ENCODE data around the gene MAB21L3.
A peak's percentile ranks its signal among the peaks of the same experiment; 100 is the strongest.
"Not testable (repeated sequence)": the region's sequence is repeated elsewhere in the genome, so short reads cannot be mapped to it uniquely, and the experiment has no call there.

The MAB21L3 gene

DNA sequence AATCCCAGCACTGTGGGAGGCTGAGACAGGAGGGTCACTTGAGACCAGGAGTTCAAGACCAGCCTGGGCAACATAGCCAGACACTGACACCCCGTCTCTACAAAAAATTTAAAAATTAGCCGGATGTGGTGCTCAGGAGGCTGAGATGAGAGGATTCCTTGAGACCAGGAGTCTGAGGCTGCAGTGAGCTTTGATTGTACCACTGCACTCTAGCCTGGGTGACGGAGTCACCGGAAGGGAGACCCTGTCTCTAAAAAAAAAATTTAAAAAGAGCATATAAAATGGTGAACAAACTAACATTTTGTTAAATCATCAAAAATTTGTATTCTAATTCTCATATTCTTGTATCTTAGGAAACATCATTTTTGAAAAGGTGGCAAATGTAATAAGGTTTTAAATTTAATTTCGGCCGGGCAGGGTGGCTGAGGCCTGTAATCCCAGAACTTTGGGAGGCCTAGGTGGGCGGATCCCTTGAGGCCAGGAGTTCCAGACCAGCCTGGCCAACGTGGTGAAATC, 27.1 kb downstream of the MAB21L3 start:
- no peak for DNase-seq

DNA sequence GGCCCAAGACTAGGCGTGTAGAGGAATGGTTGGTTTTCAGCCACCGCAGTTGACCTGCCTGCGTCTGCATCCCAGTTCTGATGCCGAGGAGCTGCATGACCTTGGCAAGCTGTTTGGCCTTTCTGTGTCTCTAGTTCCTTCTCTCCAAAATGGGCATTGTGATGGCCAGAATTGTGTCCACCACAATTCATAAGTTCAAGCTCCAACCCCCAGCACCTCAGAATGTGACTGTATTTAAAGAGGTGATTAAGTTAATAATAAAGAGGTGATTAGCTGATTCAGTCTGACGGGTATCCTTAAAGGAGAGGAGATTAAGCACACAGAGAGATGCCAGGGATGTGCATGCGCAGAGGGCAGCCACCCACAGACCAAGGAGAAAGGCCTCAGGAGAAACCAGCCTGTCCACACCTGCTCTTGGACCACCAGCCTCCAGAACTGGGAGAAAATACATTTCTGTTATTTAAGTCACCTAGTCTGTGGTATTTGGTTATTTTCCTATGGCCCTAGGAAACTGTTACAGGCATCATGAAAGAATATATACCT, 28.5 kb downstream of the MAB21L3 start:
- no peak for DNase-seq

DNA sequence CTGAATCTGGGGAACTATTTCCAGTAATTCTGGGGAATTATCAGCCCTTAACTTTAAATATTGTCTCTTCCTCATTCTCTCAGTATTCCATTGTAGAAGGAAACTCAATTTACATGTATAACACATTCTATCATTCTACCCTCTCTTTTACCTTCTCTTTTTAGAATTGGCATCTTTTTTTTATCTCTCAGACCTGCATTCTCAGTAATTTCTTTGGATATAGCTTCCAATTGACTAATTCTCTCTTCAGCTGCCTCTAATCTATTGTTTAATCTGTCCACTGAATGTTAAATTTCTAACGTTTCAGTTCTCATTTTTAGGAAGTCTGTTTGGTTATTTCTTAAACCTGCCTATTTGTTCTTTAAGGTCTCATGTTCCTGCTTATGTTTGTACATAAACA, 33.0 kb downstream of the MAB21L3 start:
- DNase-seq: no peak

DNA sequence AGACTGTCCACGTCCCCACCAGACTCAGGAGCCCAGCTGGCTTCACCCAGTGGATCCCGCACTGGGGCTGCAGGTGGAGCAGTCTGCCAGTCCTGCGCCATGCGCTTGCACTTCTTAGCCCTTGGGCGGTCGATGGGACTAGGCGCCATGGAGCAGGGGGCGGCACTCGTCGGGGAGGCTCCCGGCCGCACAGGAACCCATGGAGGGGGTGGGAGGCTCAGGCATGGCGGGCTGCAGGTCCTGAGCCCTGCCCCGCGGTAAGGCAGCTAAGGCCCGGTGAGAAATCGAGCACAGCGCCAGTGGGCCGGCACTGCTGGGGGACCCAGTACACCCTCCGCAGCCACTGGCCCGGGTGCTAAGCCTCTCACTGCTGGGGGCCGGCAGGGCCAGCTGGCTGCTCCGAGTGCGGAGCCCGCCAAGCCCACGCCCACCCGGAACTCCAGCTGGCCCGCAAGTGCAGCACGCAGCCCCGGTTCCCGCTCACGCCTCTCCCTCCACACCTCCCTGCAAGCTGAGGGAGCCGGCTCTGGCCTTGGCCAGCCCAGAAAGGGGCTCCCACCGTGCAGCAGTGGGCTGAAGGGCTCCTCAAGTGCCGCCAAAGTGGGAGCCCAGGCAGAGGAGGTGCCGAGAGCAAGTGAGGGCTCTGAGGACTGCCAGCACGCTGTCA, 35.4 kb downstream of the MAB21L3 start:
- DNase-seq: not testable (repeated sequence)

DNA sequence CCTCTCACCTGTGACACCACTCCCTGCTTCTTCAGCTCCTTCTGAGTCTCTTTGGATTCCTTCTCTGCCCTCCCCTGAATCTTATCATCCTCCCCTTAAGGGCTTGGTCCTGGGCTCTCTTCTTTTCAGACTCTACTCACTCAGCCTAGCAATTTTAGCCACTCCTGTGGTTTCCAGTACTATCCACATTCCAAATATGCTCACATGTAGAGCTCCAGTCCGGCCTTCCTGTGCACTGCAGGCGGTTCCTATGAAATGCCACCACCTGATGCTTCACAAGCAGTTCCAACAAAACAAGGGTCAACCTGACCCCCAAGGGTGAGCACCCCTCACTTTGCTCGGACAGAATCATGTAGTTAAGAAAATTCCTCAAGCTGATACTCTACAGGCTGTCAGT, 35.9 kb downstream of the MAB21L3 start:
- no peak for DNase-seq

DNA sequence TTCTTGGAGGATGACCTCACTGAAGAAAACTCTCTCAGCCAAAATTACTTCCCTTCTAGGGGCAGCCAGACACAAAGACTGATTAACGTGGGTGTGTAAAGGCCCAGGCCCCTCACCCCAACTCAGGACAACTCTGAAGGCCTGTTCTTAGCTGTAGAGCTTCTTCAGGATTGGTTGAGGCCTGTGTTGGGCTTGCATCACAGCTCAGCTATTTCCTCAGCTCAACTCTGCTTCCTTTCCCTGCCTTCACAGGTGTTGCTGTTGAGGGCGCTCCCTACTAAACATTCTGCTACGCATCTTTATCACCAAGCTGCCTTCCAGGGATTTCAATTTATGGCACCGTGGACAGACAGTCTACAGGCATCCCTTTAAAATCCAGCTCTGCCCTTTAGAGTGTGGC, 36.8 kb downstream of the MAB21L3 start:
- no peak for DNase-seq

DNA sequence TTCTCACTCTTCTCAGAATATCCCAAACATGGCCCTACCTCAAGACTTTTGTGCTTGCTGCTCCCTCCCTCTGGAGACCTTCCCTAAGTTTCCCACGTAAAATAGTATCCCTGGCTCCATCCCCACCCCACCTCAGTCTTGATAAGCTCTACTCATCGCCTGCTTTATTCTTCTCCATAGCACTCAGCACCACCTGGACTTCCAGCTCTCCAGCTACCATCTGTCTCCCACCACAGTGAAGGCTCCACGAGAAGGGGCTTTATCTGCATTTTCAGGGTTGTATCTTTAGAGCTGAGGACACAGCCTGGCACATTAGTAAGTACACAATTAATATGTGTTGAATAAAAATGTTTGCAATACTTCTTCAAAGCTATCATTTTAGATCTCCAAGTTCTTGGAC, 37.8 kb downstream of the MAB21L3 start:
- no peak for DNase-seq

DNA sequence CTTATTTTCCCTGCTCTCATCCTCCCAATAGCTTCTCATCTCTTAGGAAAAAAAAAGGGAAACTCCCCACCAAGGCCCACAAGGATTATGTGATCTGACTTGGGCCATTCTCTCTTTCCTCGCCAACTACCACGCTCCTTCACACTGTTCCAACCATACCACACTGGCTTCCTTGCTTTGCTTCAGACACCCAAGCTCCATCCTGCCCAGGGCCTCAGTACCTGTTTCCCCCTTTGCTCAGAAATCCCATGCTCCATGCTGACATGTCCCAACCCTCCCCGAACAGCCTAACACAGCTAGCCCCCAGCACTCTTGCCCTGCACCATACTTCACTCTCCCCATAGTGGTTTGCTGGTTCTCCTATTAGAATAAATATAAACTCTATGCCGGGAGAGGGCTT, 39.2 kb downstream of the MAB21L3 start:
- DNase-seq: no peak

DNA sequence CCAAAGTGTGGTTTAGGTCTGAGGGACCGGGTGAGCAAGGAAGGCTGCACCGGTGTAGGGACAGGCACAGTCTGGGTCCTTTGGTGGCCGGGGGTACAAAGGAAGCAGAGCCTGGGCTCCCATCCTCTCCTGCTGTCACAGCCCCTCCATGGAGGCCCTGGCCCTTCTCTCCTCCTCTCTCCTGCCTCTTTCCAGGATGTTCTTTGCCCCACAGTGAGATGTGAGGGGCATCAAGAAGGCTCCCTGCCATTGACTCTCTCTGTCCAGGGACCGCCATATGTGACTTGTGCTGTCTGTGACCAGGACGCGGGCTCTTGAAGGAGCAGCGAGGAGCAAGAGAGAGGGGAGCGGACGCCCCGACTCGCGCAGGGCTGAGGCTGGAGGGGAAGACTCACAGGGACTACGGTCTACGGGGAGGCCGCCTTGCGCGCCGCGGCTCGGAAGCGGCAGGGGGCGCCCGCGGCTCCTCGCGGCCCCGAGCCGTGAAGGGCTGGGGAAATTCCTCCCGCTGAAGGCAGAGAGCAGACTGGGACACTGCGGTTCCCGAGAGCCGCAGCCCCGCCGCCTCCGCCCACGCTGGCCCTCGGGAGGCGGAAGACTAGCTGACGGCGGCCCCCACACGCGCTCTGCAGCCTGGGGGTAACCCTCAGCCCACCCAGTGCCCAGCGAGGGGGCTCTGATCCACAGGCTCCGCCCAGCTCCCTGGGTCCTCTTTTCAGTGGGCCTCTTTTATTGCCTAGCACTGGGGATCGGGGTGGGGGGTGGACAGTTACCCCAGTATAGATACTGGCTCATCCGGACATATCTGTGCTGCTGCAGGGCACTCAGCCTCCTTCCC, 40.8 kb downstream of the MAB21L3 start:
- peak; percentile 57 to 73 (median 67) for DNase-seq

DNA sequence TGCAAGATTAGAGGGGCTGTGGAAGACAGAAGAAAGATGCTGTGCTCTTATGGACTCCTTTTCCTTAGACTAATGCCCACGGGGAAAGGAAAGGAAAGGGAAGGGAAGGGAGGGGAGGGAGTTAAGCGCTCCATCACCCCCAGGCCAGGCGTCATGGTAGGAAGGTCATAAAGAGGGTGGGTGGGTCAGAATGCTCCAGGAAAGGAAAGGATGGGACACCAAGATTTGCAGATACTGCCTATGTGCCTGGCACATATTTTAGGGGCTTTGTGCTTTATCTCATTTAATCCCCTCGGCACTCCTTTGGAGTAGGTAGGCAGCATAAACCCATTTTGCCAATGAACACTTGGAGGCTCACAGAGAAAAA, 41.4 kb downstream of the MAB21L3 start:
- DNase-seq: no peak

DNA sequence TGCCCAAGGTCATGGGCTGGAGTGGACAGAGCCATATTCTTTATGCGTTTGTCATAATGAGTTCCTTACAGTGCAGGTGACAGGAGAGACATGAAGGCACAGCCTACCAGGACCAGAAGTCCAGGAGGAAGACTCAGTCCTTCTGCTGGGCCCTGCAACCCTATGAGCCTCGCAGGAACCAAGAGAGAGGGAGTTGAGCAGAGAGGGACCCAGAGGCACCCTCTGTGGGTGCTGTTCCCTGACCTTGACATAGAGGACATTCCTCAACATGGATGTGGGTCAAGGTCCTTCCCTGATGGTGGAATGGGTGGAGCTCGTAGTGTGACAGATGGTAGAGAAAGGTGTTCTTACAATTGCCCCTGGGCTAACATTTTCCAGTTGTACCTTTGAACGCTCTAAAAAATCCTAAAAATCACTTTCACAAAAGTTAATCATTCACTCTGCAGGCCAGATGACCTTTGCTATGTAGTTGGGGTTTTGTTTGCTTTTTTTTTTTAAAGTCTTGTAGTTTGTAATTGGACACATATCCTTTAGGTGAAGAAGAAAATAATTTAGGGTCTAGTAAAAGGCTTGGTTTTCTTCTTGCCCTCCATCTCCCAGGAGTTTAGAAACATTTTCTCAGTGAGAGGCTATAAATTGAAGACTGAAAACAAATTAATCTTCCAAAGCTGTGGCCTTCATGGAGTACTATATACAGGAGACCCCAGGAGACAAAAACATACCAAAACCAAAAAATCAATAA, 41.9 kb downstream of the MAB21L3 start:
- DNase-seq: no peak

DNA sequence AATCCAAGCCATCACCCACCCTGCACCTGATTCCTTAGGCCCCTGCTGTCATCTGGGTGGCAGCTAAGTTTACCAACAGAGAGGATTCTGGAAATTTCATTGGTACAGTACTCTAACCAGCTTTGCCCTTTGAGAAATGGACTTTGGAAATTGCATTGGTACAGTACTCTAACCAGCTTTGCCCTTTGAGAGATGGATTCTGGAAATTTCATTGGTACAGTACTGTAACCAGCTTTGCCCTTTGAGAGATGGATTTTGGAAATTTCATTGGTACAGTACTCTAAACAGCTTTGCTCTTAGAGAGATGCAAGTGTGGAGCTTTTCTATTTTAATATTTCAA, 42.5 kb downstream of the MAB21L3 start:
- DNase-seq: no peak

DNA sequence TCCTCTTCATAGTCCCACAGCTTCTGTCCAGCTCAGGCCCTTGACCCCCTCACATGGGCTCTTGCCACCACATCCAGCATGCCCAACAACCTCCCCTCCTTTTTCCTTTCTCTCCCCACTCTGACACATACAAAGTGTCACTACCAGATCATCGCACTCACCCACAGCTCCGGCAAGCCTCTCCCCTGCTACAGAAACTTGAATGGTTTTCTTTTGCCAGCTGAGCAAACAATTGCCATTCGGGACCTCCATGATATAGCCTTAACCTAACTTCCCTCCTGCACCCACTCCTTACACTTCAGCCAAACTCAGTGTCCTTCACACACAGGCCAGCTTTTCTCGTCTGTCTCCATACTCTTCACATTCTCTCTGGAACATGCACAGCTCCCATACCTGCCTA, 43.3 kb downstream of the MAB21L3 start:
- no peak for DNase-seq

DNA sequence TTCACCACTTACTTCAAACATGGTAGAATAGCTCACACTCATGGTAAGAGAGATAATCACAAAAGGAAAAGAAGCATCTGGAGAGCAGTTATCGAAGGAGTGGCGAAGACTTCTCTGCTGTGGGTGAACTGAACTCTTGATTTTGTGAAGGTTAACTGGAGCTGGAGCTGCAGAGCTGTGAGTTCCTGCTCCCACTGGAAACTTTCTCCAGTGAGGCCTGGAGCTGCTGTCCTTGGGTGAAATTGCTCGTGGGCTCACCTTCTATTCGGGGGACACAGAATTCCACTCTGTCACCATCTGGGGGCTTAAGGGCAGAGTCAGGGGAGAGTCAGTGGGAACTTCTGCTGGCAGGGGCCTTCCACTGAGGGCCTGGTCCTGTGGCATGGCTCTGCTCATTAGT, 45.9 kb downstream of the MAB21L3 start:
- DNase-seq: no peak

DNA sequence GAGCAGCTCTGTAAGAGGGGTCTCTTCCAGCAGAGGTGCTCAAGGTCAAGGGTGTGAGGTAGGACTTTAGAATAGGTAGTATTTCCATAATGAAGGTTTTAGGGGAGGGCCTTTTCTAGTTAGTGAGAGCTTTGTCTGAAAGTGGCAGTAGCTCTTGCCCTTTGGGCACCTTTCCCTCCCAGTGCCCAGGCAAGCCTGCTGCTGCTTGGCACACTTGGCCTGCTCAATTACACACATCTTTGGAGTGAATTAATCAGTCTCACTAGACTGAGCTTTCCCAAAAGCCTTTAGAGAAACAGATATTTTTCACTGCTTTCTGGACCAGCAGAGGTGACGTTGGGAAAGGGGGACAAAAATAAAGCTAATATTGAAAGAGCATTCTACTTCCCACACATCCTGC, 48.0 kb downstream of the MAB21L3 start:
- no peak for DNase-seq

DNA sequence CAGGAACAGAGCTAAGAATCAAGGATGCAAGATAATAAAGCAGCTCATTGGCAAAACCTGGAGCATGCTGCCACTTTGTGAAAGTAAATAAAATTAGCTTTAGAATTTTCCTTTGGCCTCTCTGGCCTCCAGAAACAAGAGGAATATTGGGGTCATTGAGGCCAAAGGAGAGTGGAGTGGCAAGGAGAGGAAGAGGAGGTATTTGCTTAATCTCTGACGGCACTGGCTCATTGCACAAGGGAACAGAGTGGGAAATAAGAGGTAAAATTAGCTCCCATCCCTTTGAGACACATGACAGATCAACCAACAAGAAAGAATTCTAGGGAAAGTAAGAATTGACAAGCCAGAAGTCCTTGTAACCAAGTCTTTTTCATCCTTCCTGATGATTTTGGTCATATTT, 48.4 kb downstream of the MAB21L3 start:
- DNase-seq: no peak

DNA sequence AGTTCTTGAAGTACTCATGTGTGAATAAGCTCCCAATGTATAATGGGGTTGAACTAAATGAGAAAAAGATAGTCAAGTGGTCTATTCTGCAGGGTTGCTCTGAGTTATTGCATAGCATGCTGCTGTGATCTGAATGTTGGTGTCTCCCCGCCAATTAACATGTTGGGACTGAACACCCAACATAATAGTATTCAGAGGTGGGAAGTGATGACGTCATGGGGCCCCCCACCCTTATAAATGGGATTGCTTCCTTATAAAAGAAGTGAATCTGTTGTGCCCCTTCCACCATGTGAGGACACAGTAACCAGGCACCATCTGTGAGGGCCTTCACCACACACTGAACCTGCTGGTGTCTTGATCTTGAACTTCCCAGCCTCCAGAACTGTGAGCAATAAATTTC, 50.2 kb downstream of the MAB21L3 start:
- DNase-seq: no peak

DNA sequence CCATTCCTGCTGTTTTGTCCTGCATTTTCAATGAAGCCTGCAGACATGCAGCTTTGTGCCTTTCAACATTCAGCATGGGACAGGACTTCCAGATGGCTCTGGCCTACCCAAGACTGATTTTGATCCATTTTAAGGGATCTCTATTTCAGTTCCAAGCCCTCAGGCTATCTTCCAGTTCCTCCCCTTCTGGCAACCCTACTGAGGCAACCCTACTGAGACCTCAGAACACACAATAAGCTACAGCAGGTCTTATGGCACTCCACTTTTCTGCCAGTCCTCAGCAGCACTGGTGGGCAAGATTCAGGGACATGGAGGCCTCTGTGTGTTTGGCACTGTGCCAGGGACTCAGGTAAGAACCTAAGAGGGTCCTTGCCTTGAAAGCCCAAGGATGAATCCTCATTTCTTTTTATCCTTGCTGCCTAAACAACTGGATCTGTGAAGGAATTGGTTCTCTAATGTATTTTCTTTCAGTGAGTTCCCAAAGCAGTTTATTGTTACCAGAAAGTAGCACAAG, 50.7 kb downstream of the MAB21L3 start:
- DNase-seq: no peak

DNA sequence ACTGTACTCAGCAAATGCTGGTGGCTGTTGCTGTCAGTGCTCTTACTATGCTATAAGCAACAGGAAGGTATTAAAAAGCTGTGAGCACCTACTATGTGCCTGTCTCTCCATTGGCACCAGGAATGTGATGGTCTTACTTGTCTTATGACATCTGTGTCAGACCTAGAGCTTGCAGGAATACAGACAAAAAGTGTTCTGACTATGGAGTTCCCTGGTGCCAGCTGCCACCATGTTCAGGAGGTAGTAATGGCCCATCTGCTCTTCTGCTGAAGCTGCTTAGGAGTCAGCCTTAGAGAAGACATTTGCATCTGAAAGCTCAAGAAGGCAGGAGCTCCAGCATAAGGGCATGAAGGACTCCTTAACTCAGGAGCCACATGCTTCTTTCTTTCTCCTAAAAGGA, 52.3 kb downstream of the MAB21L3 start:
- DNase-seq: no peak

DNA sequence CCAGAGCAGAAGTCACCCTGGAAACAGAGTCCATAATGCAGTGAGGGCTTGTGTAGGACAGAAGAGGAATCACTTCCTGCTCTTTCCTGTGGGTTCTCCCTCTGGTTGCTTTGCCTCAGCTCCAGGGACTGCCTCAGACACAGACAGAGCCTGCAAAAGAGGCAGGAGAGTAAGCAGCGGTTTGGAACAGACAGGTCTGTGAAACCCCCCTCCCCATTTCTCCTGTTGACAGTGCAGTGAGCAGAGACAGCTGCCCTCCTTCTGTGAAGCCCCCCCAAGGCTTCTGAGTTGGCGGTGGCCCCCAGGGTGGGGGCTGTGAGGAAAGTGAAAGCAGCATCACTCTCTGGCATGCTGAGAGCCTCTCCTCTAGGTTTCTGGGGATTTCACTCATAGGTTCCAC, 53.0 kb downstream of the MAB21L3 start:
- DNase-seq: no peak

DNA sequence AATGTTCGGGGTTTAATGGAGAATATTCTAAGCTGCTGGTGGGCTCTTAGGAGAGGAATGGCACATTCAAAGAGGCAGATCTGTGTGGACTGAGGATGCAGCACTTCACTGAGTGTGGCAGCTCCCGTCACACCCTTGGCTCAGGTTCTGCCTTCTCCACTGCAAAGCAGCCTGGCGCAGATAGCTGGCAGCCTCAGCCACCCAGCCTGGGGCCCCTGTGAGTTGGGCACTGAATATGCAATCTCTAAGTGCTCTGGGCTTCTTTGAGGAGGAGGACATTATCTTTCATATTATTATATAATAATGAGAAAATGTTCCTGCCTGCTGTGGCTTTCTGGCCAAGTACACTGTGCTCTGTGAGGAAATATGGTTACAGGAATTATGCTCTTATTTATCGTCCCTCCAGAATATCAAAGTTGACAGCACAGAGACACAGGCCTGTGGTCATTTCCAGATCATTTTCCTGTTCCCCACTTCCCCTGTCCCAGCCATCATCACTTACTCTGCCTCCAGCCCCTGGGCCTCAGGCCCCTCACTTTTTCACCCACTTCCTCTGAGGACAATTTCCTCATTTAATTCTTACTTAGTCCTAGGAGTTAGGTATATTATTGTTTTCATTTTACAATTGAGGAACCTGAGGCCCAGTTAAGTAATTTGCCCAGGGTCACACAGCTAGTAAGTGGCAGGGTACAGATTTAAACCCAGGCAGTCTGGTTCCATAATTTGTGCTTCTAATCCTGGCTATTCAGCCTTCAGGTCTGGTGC, 53.6 kb downstream of the MAB21L3 start:
- DNase-seq: no peak

DNA sequence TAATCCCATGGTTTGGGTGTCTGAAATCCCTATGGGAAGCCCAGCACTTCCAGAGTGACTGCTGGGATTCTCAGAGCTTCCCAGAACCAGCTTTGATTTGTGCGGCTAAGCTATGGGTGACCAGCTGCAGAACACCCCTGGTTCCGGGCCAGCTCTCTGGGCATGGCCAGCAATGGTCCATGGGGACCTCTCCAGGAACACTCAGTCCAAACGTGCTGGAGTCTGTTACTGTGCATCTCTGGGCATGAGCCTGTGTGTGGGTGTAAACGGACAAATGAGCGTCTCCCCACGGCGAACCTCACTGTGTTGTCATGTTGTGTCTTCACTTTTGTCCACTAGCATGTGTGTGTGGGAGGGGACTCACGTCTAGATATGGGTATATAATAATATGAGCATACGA, 54.4 kb downstream of the MAB21L3 start:
- no peak for DNase-seq
